ENCODE results near the gene ADAM23.

The ADAM23 gene

DNA sequence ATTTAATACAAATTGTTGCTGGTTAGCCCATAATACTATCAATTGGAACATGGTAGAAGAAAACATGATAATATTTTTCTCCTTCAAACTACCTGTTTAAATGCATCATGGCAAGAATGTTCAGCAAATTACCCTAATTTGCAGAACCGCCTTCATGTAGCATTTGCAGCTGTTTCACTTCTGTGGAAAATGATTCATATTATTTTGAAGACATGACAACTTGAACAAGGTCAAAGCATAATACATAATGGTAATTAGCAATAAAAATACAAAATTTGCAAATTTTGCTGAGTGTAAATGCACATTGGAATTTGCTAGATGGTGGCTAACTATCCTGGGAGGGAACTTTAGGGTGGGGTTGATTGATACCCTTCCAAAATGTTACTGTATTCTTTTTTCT, 30.8 kb downstream of the ADAM23 start:
- H3K9ac ChIP-seq (ENCODE audit: low read depth, low read length), result no peak overlapping the region
- H3K27me3 ChIP-seq (ENCODE audit: insufficient read depth, low read length), result no peaks in the 10 kb centered on the region
- H3K27ac ChIP-seq (ENCODE audit: low read depth, low read length), result no peak overlapping the region
- no peaks in the 10 kb centered on the region; the same call in 1 of the 2 replicates for H3K9me3 ChIP-seq (ENCODE audit: insufficient read depth, low read depth, low read length)
- H3K36me3 ChIP-seq (ENCODE audit: insufficient read depth, low read length), result no peaks in the 10 kb centered on the region
- WGBS, result 93% methylated on average over 1 of the region's 1 CpG
- no peaks in the 10 kb centered on the region for H3K4me1 ChIP-seq (ENCODE audit: insufficient read depth, low read length)
- H3K4me3 ChIP-seq (ENCODE audit: low read length), result no peak overlapping the region

DNA sequence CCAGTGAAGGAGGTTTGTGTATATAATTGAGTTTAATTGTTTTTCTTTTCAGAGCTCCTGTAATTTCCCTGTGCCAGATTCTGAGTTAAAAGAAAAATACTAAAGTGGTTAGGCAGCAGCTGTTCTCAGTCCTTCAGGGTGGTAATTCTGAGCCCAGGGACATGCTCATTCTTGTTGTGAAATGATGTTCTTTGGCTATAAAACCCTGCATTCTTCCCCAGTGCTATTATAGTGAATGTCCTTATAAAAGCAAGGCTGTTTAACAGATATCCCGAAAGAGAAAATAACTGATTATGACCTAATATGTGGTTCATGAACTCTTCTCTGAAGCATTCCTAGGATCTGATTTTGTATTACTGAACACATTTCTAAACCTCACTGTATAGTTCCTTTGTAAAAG, 34.0 kb downstream of the ADAM23 start:
- Histone ChIP-seq H3K9ac (ENCODE audit: low read depth, low read length) (no peak overlapping the region), H3K4me1 (ENCODE audit: insufficient read depth, low read length) (peaks cover 5% of the 10 kb centered on the region; the same call in 1 of the 2 replicates), H3K27ac (ENCODE audit: low read depth, low read length) (no peak overlapping the region), H3K27me3 (ENCODE audit: insufficient read depth, low read length) (no peaks in the 10 kb centered on the region), H3K9me3 (ENCODE audit: insufficient read depth, low read depth, low read length) (no peaks in the 10 kb centered on the region; the same call in 1 of the 2 replicates), H3K4me3 (ENCODE audit: low read length) (no peak overlapping the region), H3K36me3 (ENCODE audit: insufficient read depth, low read length) (no peaks in the 10 kb centered on the region)
- WGBS, result 91% methylated on average over 1 of the region's 1 CpG

DNA sequence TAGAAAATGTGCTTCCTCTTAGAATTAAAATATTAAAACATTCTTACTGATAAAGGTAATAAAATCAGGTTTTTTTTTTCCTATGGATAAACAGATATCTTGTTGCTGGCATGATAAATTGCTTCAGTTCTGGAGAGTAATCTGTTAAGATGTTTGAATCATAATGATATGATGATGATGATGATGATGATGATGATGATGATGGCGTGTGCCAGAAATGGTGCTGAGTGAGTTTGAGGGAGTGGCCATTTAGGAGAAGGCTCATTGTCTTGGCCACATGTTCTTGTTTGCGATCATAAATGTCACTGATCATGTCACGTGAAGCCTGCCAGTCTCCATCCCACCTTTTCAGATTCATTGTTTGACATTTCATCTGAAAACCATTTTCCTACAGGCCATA, 35.0 kb downstream of the ADAM23 start:
- Histone ChIP-seq H3K9me3 (ENCODE audit: insufficient read depth, low read depth, low read length) (no peaks in the 10 kb centered on the region; the same call in 1 of the 2 replicates), H3K27me3 (ENCODE audit: insufficient read depth, low read length) (no peaks in the 10 kb centered on the region), H3K4me1 (ENCODE audit: insufficient read depth, low read length) (peaks cover 5% of the 10 kb centered on the region; the same call in 1 of the 2 replicates), H3K4me3 (ENCODE audit: low read length) (no peak overlapping the region), H3K9ac (ENCODE audit: low read depth, low read length) (no peak overlapping the region), H3K27ac (ENCODE audit: low read depth, low read length) (no peak overlapping the region), H3K36me3 (ENCODE audit: insufficient read depth, low read length) (no peaks in the 10 kb centered on the region)
- 97% methylated on average over 3 of the region's 3 CpGs for WGBS

GRCh38 chr2:206480161-206480560, 36.8 kb downstream of the ADAM23 start:
- H3K27me3 ChIP-seq (ENCODE audit: insufficient read depth, low read length), result no peaks in the 10 kb centered on the region
- 32% methylated on average over 2 of the region's 2 CpGs for WGBS
- H3K4me1 ChIP-seq (ENCODE audit: insufficient read depth, low read length), result peaks cover 5% of the 10 kb centered on the region; the same call in 1 of the 2 replicates
- no peak overlapping the region for H3K27ac ChIP-seq (ENCODE audit: low read depth, low read length)
- no peaks in the 10 kb centered on the region for H3K36me3 ChIP-seq (ENCODE audit: insufficient read depth, low read length)
- H3K9me3 ChIP-seq (ENCODE audit: insufficient read depth, low read depth, low read length), result peaks cover 10% of the 10 kb centered on the region; the same call in 1 of the 2 replicates
- H3K9ac ChIP-seq (ENCODE audit: low read depth, low read length), result no peak overlapping the region
- no peak overlapping the region for H3K4me3 ChIP-seq (ENCODE audit: low read length)

GRCh38 chr2:206480620-206481019, 37.3 kb downstream of the ADAM23 start:
- Histone ChIP-seq H3K9ac (ENCODE audit: low read depth, low read length) (no peak overlapping the region), H3K27ac (ENCODE audit: low read depth, low read length) (no peak overlapping the region), H3K4me1 (ENCODE audit: insufficient read depth, low read length) (peaks cover 5% of the 10 kb centered on the region; the same call in 1 of the 2 replicates), H3K4me3 (ENCODE audit: low read length) (no peak overlapping the region), H3K9me3 (ENCODE audit: insufficient read depth, low read depth, low read length) (peaks cover 10% of the 10 kb centered on the region; the same call in 1 of the 2 replicates), H3K27me3 (ENCODE audit: insufficient read depth, low read length) (no peaks in the 10 kb centered on the region), H3K36me3 (ENCODE audit: insufficient read depth, low read length) (0 out of 2 replicates have a peak, but pooled peaks cover 3% of the 10 kb centered on the region)
- 93% methylated on average over 4 of the region's 4 CpGs for WGBS

DNA sequence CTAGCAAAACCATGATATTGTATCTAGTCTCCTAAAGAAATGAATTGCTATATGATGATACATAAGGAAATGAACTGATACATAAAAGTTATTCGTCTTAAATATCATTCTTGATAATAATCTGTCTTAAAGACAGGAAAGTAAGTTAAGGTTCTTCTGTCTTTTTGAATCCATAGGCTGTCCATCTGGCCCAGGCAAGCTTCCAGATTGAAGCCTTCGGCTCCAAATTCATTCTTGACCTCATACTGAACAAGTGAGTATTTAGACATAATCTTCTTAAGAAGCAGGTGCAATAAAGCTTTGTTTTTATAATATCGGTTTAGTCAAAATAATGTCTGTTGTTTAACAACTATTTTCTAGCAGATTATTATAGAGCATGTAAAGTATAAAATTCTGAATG, 37.7 kb downstream of the ADAM23 start:
- Histone ChIP-seq H3K27ac (ENCODE audit: low read depth, low read length) (no peak overlapping the region), H3K36me3 (ENCODE audit: insufficient read depth, low read length) (0 out of 2 replicates have a peak, but pooled peaks cover 3% of the 10 kb centered on the region), H3K4me1 (ENCODE audit: insufficient read depth, low read length) (peaks cover 5% of the 10 kb centered on the region; the same call in 1 of the 2 replicates), H3K4me3 (ENCODE audit: low read length) (no peak overlapping the region), H3K9ac (ENCODE audit: low read depth, low read length) (no peak overlapping the region), H3K9me3 (ENCODE audit: insufficient read depth, low read depth, low read length) (peaks cover 10% of the 10 kb centered on the region; the same call in 1 of the 2 replicates), H3K27me3 (ENCODE audit: insufficient read depth, low read length) (no peaks in the 10 kb centered on the region)
- 100% methylated on average over 1 of the region's 3 CpGs for WGBS

- Histone ChIP-seq H3K9me3 (ENCODE audit: insufficient read depth, low read depth, low read length) (peaks cover 10% of the 10 kb centered on the region; the same call in 1 of the 2 replicates), H3K36me3 (ENCODE audit: insufficient read depth, low read length) (0 out of 2 replicates have a peak, but pooled peaks cover 3% of the 10 kb centered on the region), H3K4me1 (ENCODE audit: insufficient read depth, low read length) (peaks cover 5% of the 10 kb centered on the region; the same call in 1 of the 2 replicates), H3K4me3 (ENCODE audit: low read length) (no peak overlapping the region), H3K9ac (ENCODE audit: low read depth, low read length) (no peak overlapping the region), H3K27ac (ENCODE audit: low read depth, low read length) (no peak overlapping the region), H3K27me3 (ENCODE audit: insufficient read depth, low read length) (no peaks in the 10 kb centered on the region)
- 82% methylated on average over 4 of the region's 4 CpGs for WGBS
Observed at GRCh38 chr2:206482123-206482522, 38.8 kb downstream of the ADAM23 start.

GRCh38 chr2:206482633-206483032, 39.3 kb downstream of the ADAM23 start:
- Histone ChIP-seq H3K9ac (ENCODE audit: low read depth, low read length) (no peak overlapping the region), H3K27me3 (ENCODE audit: insufficient read depth, low read length) (no peaks in the 10 kb centered on the region), H3K27ac (ENCODE audit: low read depth, low read length) (no peak overlapping the region), H3K4me1 (ENCODE audit: insufficient read depth, low read length) (peaks cover 5% of the 10 kb centered on the region; the same call in 1 of the 2 replicates), H3K9me3 (ENCODE audit: insufficient read depth, low read depth, low read length) (peaks cover 10% of the 10 kb centered on the region; the same call in 1 of the 2 replicates), H3K4me3 (ENCODE audit: low read length) (no peak overlapping the region), H3K36me3 (ENCODE audit: insufficient read depth, low read length) (0 out of 2 replicates have a peak, but pooled peaks cover 3% of the 10 kb centered on the region)
- WGBS, result 93% methylated on average over 4 of the region's 4 CpGs

- peaks cover 8% of the 10 kb centered on the region; the same call in 1 of the 2 replicates for H3K36me3 ChIP-seq (ENCODE audit: insufficient read depth, low read length)
- H3K27ac ChIP-seq (ENCODE audit: low read depth, low read length), result no peak overlapping the region
- peaks cover 10% of the 10 kb centered on the region; the same call in 1 of the 2 replicates for H3K9me3 ChIP-seq (ENCODE audit: insufficient read depth, low read depth, low read length)
- no peak overlapping the region for H3K4me3 ChIP-seq (ENCODE audit: low read length)
- no peak overlapping the region for H3K9ac ChIP-seq (ENCODE audit: low read depth, low read length)
- WGBS, result 94% methylated on average over 7 of the region's 7 CpGs
- no peaks in the 10 kb centered on the region for H3K27me3 ChIP-seq (ENCODE audit: insufficient read depth, low read length)
- no peaks in the 10 kb centered on the region for H3K4me1 ChIP-seq (ENCODE audit: insufficient read depth, low read length)
Observed at GRCh38 chr2:206488053-206488452, 44.7 kb downstream of the ADAM23 start.

DNA sequence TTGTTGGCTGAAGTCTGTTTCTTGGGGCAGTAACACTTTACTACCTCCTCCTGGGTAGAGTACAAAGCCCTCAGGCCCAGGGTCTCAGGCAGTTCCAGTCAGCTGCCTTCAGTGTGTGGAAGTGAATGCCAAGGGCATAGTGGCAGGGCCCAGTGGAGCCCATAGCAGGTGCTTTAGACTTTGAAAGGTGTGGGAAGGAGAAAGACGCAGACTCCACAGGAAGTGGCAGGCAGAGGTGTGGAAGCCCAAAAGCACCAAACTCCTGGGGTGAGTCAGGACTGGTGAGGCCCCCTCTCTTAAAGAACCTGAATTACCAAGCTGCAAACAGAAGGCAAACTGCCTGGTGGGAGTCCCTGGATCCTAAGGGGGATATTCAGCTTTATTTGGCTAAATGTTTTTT, 45.3 kb downstream of the ADAM23 start:
- Histone ChIP-seq H3K27ac (ENCODE audit: low read depth, low read length) (no peak overlapping the region), H3K27me3 (ENCODE audit: insufficient read depth, low read length) (no peaks in the 10 kb centered on the region), H3K9ac (ENCODE audit: low read depth, low read length) (no peak overlapping the region), H3K4me1 (ENCODE audit: insufficient read depth, low read length) (no peaks in the 10 kb centered on the region), H3K9me3 (ENCODE audit: insufficient read depth, low read depth, low read length) (peaks cover 7% of the 10 kb centered on the region; the same call in 1 of the 2 replicates), H3K4me3 (ENCODE audit: low read length) (no peak overlapping the region), H3K36me3 (ENCODE audit: insufficient read depth, low read length) (peaks cover 8% of the 10 kb centered on the region; the same call in 1 of the 2 replicates)
- 83% methylated on average over 1 of the region's 1 CpG for WGBS

DNA sequence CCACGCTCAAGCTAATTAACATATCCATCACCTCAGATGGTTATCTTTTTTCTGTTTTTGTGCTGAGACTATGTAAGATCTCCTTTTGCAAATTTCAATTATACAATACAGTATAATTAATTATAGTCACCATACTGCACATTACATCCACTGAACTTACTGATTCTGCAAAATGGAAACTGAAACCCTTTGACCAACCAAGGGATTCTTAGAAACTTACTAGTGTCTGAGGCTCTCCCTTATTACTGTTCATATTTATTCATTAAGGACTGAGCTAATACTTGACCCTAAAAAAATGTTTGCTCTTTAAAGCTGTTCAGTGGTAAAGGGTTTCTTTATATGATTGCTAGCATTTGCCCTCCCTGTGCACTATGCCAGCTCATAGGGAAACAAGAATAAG, 50.7 kb downstream of the ADAM23 start:
- H3K27ac ChIP-seq (ENCODE audit: low read depth, low read length), result no peak overlapping the region
- H3K4me3 ChIP-seq (ENCODE audit: low read length), result no peak overlapping the region
- H3K9ac ChIP-seq (ENCODE audit: low read depth, low read length), result no peak overlapping the region
- WGBS, result 100% methylated on average over 1 of the region's 1 CpG
- peaks cover 8% of the 10 kb centered on the region; the same call in 1 of the 2 replicates for H3K36me3 ChIP-seq (ENCODE audit: insufficient read depth, low read length)
- H3K4me1 ChIP-seq (ENCODE audit: insufficient read depth, low read length), result no peaks in the 10 kb centered on the region
- no peaks in the 10 kb centered on the region for H3K9me3 ChIP-seq (ENCODE audit: insufficient read depth, low read depth, low read length)
- H3K27me3 ChIP-seq (ENCODE audit: insufficient read depth, low read length), result no peaks in the 10 kb centered on the region

Data from HUES64 (cell line).